Bronchial epithelial cell (primary cell): ENCODE results near the gene RIMBP2. TPM values are rescaled to one million over a fixed set of nuclear protein-coding genes. Genes with fewer than 3 reads are reported as not detected.

Experiments used
- DNase-seq: peaks from one replicate; pipeline ENCODE4 v3.0.0-alpha.2; 2010; ENCODE audit warnings: low read depth
- FAIRE-seq: peaks from 2 replicates; lab custom pipeline; 2011; peaks lifted over from hg19 to GRCh38; lab: Jason Lieb, UNC
- H3K27me3 ChIP-seq: 2 replicates; pipeline ENCODE4 v1.5.1; 2011; ENCODE audit warnings: low read length; ENCODE audit not compliant: control insufficient read depth, insufficient read depth
- H3K36me3 ChIP-seq: 2 replicates; pipeline ENCODE4 v1.5.1; 2011; ENCODE audit warnings: low read length; ENCODE audit not compliant: control insufficient read depth, insufficient read depth
- H3K4me3 ChIP-seq: 2 replicates; pipeline ENCODE4 v1.5.1; 2011; ENCODE audit warnings: mild to moderate bottlenecking, low read depth, low read length, control low read depth
- total RNA-seq: library from RNA; depleted of rRNA; stranded (reverse); fragments of >200 nt; gene quantifications from 2 replicates; pipeline ENCODE4 v1.2.1, GENCODE V29; 2014
- TF ChIP-seq, protein P1 (sequence below): IDR thresholded peaks from 2 replicates; pipeline ENCODE4 v1.5.1; 2011; ENCODE audit warnings: mild to moderate bottlenecking, moderate library complexity, low read length, control low read depth, inconsistent platforms; ENCODE audit not compliant: insufficient read depth, severe bottlenecking

RIMBP2 gene
- total RNA-seq, 1 donor from 2014 or later = not detected

DNA sequence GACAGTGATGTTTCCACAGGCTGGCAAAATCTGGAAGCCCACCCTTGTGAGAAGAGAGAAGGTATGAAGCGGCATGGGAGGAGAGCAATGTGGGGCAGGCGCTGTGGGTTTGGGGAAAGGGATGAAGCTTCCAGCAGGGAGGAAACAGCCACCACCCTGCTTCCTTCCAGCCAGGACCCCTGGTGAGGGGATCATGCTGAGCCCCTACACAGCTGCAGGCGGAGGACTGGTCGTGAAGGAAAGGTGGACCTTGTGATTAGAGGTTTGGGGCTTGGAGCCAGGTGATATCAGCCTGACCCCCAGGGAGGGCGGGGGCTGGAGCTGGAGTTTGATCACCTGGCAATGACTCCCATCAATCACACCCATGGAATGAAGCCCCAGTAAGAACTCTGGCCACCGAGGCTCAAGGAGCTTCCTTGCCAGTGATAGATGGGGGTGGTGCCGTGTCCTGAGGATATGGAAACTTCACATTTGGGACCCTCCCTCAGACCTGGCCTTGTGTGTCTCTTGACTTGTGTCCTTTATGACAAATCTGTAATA, 48.6 kb downstream of the RIMBP2 start:
- FAIRE-seq = no peak
- TF ChIP-seq, protein P1, sequence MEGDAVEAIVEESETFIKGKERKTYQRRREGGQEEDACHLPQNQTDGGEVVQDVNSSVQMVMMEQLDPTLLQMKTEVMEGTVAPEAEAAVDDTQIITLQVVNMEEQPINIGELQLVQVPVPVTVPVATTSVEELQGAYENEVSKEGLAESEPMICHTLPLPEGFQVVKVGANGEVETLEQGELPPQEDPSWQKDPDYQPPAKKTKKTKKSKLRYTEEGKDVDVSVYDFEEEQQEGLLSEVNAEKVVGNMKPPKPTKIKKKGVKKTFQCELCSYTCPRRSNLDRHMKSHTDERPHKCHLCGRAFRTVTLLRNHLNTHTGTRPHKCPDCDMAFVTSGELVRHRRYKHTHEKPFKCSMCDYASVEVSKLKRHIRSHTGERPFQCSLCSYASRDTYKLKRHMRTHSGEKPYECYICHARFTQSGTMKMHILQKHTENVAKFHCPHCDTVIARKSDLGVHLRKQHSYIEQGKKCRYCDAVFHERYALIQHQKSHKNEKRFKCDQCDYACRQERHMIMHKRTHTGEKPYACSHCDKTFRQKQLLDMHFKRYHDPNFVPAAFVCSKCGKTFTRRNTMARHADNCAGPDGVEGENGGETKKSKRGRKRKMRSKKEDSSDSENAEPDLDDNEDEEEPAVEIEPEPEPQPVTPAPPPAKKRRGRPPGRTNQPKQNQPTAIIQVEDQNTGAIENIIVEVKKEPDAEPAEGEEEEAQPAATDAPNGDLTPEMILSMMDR = no peak
- H3K4me3 ChIP-seq = no peak overlapping the region
- H3K27me3 ChIP-seq = no peaks in the 10 kb centered on the region
- no peak for DNase-seq
- no peaks in the 10 kb centered on the region for H3K36me3 ChIP-seq

DNA sequence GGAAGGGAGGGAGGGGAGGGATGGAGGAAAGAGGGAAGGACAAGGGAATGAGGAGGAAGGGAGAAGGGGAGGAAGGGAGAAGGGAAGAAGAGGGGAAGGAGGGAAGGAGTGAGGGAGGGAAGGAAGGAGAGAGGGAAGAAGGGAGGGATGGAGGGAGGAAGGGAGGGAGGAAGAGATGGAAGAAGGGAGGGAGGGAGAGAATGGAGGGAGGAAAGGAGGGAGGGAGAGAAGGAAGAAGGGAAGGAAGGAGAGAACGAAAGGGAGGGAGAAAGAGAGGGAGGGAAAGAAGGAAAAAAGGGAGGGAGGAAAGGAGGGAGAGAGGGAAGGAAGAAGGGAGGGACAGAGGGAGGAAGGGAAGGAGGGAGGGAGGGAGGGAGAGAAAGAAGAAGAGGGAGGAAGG, 49.5 kb downstream of the RIMBP2 start:
- Histone ChIP-seq H3K27me3 (no peaks in the 10 kb centered on the region), H3K4me3 (no peak overlapping the region), H3K36me3 (no peaks in the 10 kb centered on the region)
- TF ChIP-seq, protein P1 = no peak
- DNase-seq (no peak), FAIRE-seq (no peak)

DNA sequence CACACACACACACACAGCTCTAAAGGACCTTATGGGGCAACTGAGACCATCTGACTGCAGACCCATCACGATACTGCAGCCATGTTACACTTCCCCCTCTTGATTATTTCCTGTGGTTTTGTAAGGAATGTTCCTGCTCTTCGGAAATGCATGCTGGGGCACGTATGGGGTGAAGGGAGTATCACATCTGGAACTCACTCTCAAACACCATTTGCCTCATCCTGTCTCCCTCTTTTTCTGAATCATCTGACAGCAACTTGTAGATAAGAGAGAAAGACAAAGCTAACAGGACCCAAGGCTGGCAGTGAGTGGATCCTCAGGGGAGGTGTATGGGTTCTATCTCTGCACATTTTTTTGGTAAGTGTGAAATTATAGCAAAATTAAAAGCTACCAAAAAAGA, 50.3 kb downstream of the RIMBP2 start:
- peak; percentile 61 for DNase-seq
- no peak for FAIRE-seq

DNA sequence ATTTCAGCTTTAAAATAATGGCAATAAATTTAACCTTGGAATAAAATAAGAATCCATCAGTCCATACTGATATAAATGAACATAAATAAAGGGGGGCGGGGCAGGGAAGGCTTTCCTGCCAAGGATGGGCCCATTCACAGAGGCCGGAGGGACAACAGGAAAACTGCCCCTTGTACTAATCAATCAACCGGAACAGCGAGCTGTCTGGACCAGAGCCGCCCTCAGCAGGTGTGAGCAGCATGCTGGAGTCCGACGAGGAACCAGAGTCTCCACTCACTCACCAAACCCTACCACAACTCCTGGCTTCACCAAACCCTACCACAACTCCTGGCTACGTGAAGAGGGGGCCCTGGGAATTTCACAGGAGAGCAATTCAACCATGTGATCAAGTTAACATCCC, 51.3 kb downstream of the RIMBP2 start:
- TF ChIP-seq, protein P1 = no peak
- Histone ChIP-seq H3K4me3 (no peak overlapping the region), H3K27me3 (no peaks in the 10 kb centered on the region), H3K36me3 (no peaks in the 10 kb centered on the region)
- FAIRE-seq = no peak
- DNase-seq = no peak

More for the DNA sequence above, 50.3 kb downstream of the RIMBP2 start:
- Histone ChIP-seq H3K27me3 (no peaks in the 10 kb centered on the region), H3K36me3 (no peaks in the 10 kb centered on the region), H3K4me3 (no peak overlapping the region)
- TF ChIP-seq, protein P1 = no peak

DNA sequence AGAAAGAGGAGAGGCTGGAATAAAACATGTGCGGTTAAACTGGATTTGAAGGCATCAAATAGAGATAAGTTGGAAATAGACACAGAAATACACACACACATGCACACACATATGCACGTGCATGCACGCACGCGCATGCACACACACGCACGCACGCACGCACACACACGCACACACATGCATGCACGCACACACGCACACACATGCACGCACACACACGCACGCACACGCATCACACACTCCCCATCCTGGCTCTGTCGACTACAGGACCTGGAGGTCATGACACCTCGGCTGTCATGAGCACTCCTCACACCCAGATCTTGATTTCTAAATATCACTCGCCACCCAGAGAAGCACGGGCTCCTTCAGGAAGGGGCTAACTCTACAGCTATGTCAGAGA, 51.8 kb downstream of the RIMBP2 start:
- FAIRE-seq (no peak), DNase-seq (no peak)
- TF ChIP-seq, protein P1 = no peak
- Histone ChIP-seq H3K4me3 (no peak overlapping the region), H3K27me3 (no peaks in the 10 kb centered on the region), H3K36me3 (no peaks in the 10 kb centered on the region)

DNA sequence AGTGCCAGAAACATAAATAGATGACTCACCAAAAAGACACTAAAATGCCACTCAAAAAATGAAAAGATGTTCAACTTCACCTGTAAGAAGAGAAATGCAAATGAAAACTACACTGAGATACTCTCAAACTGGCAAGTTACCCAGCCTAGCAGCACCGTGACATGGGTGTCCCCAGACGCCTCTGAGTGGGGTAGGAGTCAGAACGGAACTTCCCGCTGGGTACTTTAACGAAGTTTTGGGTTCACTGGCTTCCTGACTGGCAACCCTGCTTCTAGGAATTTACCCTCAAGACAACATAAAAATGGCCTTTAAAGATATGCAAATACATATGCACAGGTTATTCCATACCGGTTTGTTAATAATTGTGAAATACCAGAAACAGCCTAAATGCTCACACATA, 52.6 kb downstream of the RIMBP2 start:
- H3K4me3 ChIP-seq = no peak overlapping the region
- FAIRE-seq (no peak), DNase-seq (no peak)
- TF ChIP-seq, protein P1 = no peak
- no peaks in the 10 kb centered on the region for H3K36me3 ChIP-seq
- H3K27me3 ChIP-seq = no peaks in the 10 kb centered on the region
